K562 (cell line): ENCODE measurements around the gene TNNT1. TPM values are rescaled to one million over a fixed set of nuclear protein-coding genes. Genes with fewer than 3 reads are reported as not detected.

Experiments used
- BCOR ChIP-seq: fragments of 450-650 bp; IDR thresholded peaks from 2 replicates; pipeline ENCODE4 v1.6.1; 2016
- CREB5 ChIP-seq: fragments of 250-450 bp; sonication (Bioruptor Pico); IDR thresholded peaks from 2 replicates; pipeline ENCODE4 v1.5.0; 2020; ENCODE audit warnings: mild to moderate bottlenecking
- CREM ChIP-seq: IDR thresholded peaks from 2 replicates; pipeline ENCODE4 v1.6.1; 2014; ENCODE audit warnings: antibody characterized with exemption, low read depth
- CSDE1 ChIP-seq, 2 experiments: fragments of 450-650 bp; IDR thresholded peaks; 2 replicates each; pipeline ENCODE4 v1.6.1; 2016; ENCODE audit warnings: mild to moderate bottlenecking in 1 of 2
- ESRRA ChIP-seq: fragments of 450-650 bp; IDR thresholded peaks from 2 replicates; pipeline ENCODE4 v1.6.1; 2014; ENCODE audit warnings: low read depth, mild to moderate bottlenecking, moderate library complexity, borderline replicate concordance
- FOXA1 ChIP-seq: fragments of 450-650 bp; IDR thresholded peaks from 2 replicates; pipeline ENCODE4 v1.6.1; 2016; ENCODE audit warnings: mild to moderate bottlenecking, borderline replicate concordance
- HDAC2 ChIP-seq: fragments of 450-650 bp; IDR thresholded peaks from 2 replicates; pipeline ENCODE4 v1.6.1; 2016; ENCODE audit warnings: mild to moderate bottlenecking
- HDGF ChIP-seq: fragments of 450-650 bp; IDR thresholded peaks from 2 replicates; pipeline ENCODE4 v1.6.1; 2016
- IFI16 ChIP-seq: fragments of 250-450 bp; sonication (Bioruptor Pico); IDR thresholded peaks from 2 replicates; pipeline ENCODE4 v2.1.2; 2022; ENCODE audit warnings: mild to moderate bottlenecking, inconsistent platforms
- KDM2B ChIP-seq: fragments of 250-450 bp; sonication (Bioruptor Pico); IDR thresholded peaks from 2 replicates; pipeline ENCODE4 v1.8.0; 2021; ENCODE audit warnings: mild to moderate bottlenecking, moderate library complexity
- MTA3 ChIP-seq: fragments of 450-650 bp; formaldehyde crosslinking; IDR thresholded peaks from 2 replicates; pipeline ENCODE4 v1.6.1; 2017; ENCODE audit warnings: mild to moderate bottlenecking, borderline replicate concordance
- NCOA1 ChIP-seq: fragments of 450-650 bp; IDR thresholded peaks from 2 replicates; pipeline ENCODE4 v1.6.1; 2016; ENCODE audit warnings: low read depth
- RAD21 ChIP-seq, 2 experiments: fragments of 250-450 bp in 1 of 2; fragments of 450-650 bp in 1 of 2; sonication (Bioruptor Pico) in 1 of 2; formaldehyde crosslinking in 1 of 2; IDR thresholded peaks in 1 of 2; conservative IDR thresholded peaks in 1 of 2; 2 replicates each; pipeline versions ENCODE4 v1.4.0 to v1.8.0; 2020 to 2022; ENCODE audit warnings: mild to moderate bottlenecking in 2 of 2, moderate library complexity in 1 of 2
- TBP ChIP-seq: optimal IDR thresholded peaks from 2 replicates; pipeline ENCODE3; 2011; ENCODE audit warnings: low read depth, low read length, improper control_type of control experiment
- ZC3H11A ChIP-seq: IDR thresholded peaks from 2 replicates; pipeline ENCODE4 v1.6.1; 2012; ENCODE audit warnings: low read depth, low read length, improper control_type of control experiment
- ZNF444 ChIP-seq: fragments of 250-450 bp; sonication (Bioruptor Pico); IDR thresholded peaks from 2 replicates; pipeline ENCODE4 v1.4.0; 2020; ENCODE audit warnings: mild to moderate bottlenecking, moderate library complexity
- polyA plus RNA-seq, 8 experiments: library from polyadenylated mRNA; depleted of rRNA in 4 of 8; stranded (reverse) in 5 of 8; unstranded in 3 of 8; fragments of >200 nt; fragmentation: Nextera tagmentation in 2 of 8; fragmentation: Illumina TruSeq in 1 of 8; extraction: Ambion mirVana in 2 of 8; extraction: Trizol in 1 of 8; gene quantifications; 2 replicates each; pipeline versions ENCODE4 v1.2.1 to v1.2.3, GENCODE V29; 2011 to 2014; ENCODE audit warnings: inconsistent platforms in 1 of 8, missing spikeins in 1 of 8
- total RNA-seq, 7 experiments: library from RNA; depleted of rRNA in 6 of 7; stranded (reverse); fragments of >200 nt in 6 of 7; fragmentation: Illumina TruSeq in 2 of 7; extraction: Trizol in 2 of 7; gene quantifications; 2 replicates each; pipeline versions ENCODE4 v1.2.1 to v1.2.3, GENCODE V29; 2011 to 2021; ENCODE audit warnings: low replicate concordance in 1 of 7
- TF ChIP-seq, protein P1 (sequence below): fragments of 250-450 bp; sonication (Bioruptor Pico); IDR thresholded peaks from 2 replicates; pipeline ENCODE4 v1.8.0; 2021; ENCODE audit warnings: borderline replicate concordance, mild to moderate bottlenecking, moderate library complexity; ENCODE audit not compliant: poor library complexity, severe bottlenecking
- TF ChIP-seq, protein P2 (sequence below): fragments of 450-650 bp; IDR thresholded peaks from 2 replicates; pipeline ENCODE4 v1.6.1; 2016; ENCODE audit warnings: antibody characterized with exemption
- TF ChIP-seq, protein P3 (sequence below), 3 experiments: fragments of 200-800 bp in 1 of 3; sonication (Bioruptor generic) in 1 of 3; sonication (generic) in 1 of 3; formaldehyde crosslinking in 1 of 3; IDR thresholded peaks; 2 replicates each; pipeline versions ENCODE4 v1.6.1 to v1.8.0; 2016 to 2022; ENCODE audit warnings: mild to moderate bottlenecking in 2 of 3, missing compliant biosample characterization in 2 of 3, missing genetic modification characterization in 2 of 3, missing genetic modification reagents in 1 of 3
- TF ChIP-seq, protein P4 (sequence below): IDR thresholded peaks from 2 replicates; pipeline ENCODE4 v1.6.1; 2011; ENCODE audit warnings: borderline replicate concordance, low read depth, mild to moderate bottlenecking, moderate library complexity, low read length; ENCODE audit not compliant: insufficient read depth, poor library complexity, severe bottlenecking

Gene TNNT1
- total and polyA plus RNA-seq, 9 of the 15 experiments (the other 6 are each of a cell fraction or from before 2014, with no cell fraction given), result 31.8 to 390 (median 227) TPM

DNA sequence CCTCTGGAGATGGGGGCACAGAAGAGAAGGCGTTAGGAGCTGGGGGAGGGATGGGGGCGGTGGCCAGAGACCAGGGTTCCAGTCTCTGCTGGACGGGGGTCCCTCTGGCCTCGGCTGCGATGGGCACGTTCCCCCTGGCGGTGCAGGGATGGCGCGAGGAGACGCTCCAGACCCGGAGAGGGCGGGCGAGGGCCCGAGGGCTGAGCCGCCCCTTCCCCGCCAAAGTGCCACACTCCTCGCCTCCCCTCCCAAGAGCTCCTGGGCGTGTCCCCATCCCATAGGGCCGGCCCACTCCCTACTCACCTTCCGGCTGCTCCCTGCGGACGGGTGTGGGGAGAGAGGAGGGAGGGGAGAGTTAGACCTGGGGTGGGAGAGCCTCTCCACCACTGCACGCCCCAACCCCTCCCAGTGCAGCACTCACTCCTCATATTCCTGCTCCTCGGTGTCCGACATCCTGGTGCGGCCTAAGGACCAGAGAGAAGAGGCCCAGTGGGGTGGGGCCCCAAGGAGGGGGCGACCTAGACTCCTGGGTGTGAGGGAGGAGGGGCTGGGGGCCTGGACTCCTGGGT lies 2.2 kb downstream of the TNNT1 start (continued):
- no peak for TF ChIP-seq RAD21 (CRISPR knock-in tag; conservative IDR thresholded peaks at IDR 0.05 in 1 of 2, IDR thresholded peaks at IDR 0.05 in 1 of 2)
- 0 out of 2 replicates have a peak, but pooled peaks have one; percentile 19 for TF ChIP-seq CREM
- TF ChIP-seq HDAC2, result 0 out of 2 replicates have a peak, but pooled peaks have one; percentile 34
- TF ChIP-seq CREB5 (CRISPR knock-in tag), result no peak
- no peak for TF ChIP-seq FOXA1
- TF ChIP-seq ESRRA, result 0 out of 2 replicates have a peak, but pooled peaks have one; percentile 18
- no peak for TF ChIP-seq CSDE1 (IDR thresholded peaks at IDR 0.05)
- TF ChIP-seq, protein P1, sequence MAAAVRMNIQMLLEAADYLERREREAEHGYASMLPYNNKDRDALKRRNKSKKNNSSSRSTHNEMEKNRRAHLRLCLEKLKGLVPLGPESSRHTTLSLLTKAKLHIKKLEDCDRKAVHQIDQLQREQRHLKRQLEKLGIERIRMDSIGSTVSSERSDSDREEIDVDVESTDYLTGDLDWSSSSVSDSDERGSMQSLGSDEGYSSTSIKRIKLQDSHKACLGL (CRISPR knock-in tag), result no peak
- no peak for TF ChIP-seq NCOA1
- TF ChIP-seq, protein P2, sequence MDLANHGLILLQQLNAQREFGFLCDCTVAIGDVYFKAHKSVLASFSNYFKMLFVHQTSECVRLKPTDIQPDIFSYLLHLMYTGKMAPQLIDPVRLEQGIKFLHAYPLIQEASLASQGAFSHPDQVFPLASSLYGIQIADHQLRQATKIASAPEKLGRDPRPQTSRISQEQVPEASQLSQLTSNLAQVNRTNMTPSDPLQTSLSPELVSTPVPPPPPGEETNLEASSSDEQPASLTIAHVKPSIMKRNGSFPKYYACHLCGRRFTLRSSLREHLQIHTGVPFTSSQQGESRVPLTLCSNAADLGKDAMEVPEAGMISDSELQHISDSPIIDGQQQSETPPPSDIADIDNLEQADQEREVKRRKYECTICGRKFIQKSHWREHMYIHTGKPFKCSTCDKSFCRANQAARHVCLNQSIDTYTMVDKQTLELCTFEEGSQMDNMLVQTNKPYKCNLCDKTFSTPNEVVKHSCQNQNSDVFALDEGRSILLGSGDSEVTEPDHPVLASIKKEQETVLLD, result peak; percentile 63; the same call in 1 of the 2 replicates
- peak; percentile 63; the same call in 1 of the 2 replicates for TF ChIP-seq MTA3
- no peak for TF ChIP-seq KDM2B (CRISPR knock-in tag)
- TF ChIP-seq IFI16 (CRISPR knock-in tag), result no peak
- TF ChIP-seq HDGF, result peak; percentile 73; the same call in 1 of the 2 replicates
- TF ChIP-seq ZC3H11A, result no peak
- TF ChIP-seq ZNF444, result no peak
- peak; percentile 49 for TF ChIP-seq TBP
- TF ChIP-seq, protein P3, sequence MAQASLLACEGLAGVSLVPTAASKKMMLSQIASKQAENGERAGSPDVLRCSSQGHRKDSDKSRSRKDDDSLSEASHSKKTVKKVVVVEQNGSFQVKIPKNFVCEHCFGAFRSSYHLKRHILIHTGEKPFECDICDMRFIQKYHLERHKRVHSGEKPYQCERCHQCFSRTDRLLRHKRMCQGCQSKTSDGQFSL (CRISPR knock-in tag; IDR thresholded peaks at IDR 0.05), result peak; percentile 78; the same call in 1 of the 2 replicates
- TF ChIP-seq, protein P3 (tag; IDR thresholded peaks at IDR 0.05), result no peak; a peak in 1 of 4 replicates
- TF ChIP-seq, protein P4, sequence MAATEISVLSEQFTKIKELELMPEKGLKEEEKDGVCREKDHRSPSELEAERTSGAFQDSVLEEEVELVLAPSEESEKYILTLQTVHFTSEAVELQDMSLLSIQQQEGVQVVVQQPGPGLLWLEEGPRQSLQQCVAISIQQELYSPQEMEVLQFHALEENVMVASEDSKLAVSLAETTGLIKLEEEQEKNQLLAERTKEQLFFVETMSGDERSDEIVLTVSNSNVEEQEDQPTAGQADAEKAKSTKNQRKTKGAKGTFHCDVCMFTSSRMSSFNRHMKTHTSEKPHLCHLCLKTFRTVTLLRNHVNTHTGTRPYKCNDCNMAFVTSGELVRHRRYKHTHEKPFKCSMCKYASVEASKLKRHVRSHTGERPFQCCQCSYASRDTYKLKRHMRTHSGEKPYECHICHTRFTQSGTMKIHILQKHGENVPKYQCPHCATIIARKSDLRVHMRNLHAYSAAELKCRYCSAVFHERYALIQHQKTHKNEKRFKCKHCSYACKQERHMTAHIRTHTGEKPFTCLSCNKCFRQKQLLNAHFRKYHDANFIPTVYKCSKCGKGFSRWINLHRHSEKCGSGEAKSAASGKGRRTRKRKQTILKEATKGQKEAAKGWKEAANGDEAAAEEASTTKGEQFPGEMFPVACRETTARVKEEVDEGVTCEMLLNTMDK, result peak; percentile 16
- TF ChIP-seq BCOR, result peak; percentile 22; the same call in 1 of the 2 replicates
